Activated T-helper 2 cell treated with anti-CD3 and anti-CD28 coated beads, Interferon-gamma antibody, Interleukin-2, Interleukin-4, amounts not matched to agents 10 μg/mL and 5 μg/mL and 100 μg/mL, durations not matched to agents 14 hours and 24 hours and 36 hours (primary cell): ENCODE results near the gene GUCA2B. TPM values are rescaled to one million over a fixed set of nuclear protein-coding genes. Genes with fewer than 3 reads are reported as not detected.

Source experiments
- DNase-seq: peaks from one replicate; pipeline ENCODE4 v3.0.0; 2021; ENCODE audit warnings: low spot score
- H3K27ac Mint-ChIP-seq: one replicate; pipeline ENCODE4 v1.8.0; 2021; ENCODE audit warnings: mixed read lengths
- H3K27me3 Mint-ChIP-seq: one replicate; pipeline ENCODE4 v1.8.0; 2021; ENCODE audit warnings: low read depth, mixed read lengths
- H3K36me3 Mint-ChIP-seq: one replicate; pipeline ENCODE4 v1.8.0; 2021; ENCODE audit warnings: low read depth, mixed read lengths
- H3K4me1 Mint-ChIP-seq: one replicate; pipeline ENCODE4 v1.8.0; 2021; ENCODE audit warnings: low read depth, mixed read lengths
- H3K4me3 Mint-ChIP-seq: one replicate; pipeline ENCODE4 v1.8.0; 2021; ENCODE audit warnings: low read depth, mild to moderate bottlenecking, moderate library complexity, mixed read lengths
- H3K9me3 Mint-ChIP-seq: one replicate; pipeline ENCODE4 v1.8.0; 2021; ENCODE audit warnings: mixed read lengths
- intact Hi-C: fragments of 100-400 bp; cut with micrococcal nuclease; formaldehyde crosslinking; loops from one replicate; pipeline ENCODE4 v1.15.1; 2023
- total RNA-seq: library from RNA; stranded (reverse); gene quantifications from 2 replicates; pipeline ENCODE4 v1.2.3, GENCODE V29; 2022

Gene GUCA2B
- total RNA-seq, 1 donor from 2014 or later: not detected

DNA sequence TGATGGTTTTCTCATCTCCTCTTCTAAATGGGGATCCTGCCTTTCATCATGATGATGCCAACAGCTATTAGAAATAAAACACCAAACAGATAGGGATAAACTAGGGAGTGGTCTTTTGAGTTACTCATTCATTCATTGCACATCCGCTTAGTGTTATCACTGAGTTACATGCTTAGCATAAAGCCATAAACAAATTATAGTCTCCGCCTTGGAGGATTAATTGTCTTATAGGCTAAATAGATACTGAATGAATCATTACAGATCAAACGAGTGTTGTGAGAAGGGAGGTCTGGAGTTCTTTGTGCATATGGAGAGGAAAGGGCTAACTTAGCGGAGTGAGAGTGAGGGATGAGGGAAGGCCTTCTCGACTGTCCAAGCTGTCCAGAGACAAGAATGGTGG lies 19.8 kb upstream of the GUCA2B start:
- Mint-ChIP-seq H3K4me1 (no peaks in the 10 kb centered on the region), H3K27ac (no peak overlapping the region), H3K9me3 (no peaks in the 10 kb centered on the region), H3K4me3 (no peak overlapping the region), H3K27me3 (peaks cover 9% of the 10 kb centered on the region), H3K36me3 (no peaks in the 10 kb centered on the region)
- DNase-seq: no peak
- intact Hi-C loops: no loop called here

DNA sequence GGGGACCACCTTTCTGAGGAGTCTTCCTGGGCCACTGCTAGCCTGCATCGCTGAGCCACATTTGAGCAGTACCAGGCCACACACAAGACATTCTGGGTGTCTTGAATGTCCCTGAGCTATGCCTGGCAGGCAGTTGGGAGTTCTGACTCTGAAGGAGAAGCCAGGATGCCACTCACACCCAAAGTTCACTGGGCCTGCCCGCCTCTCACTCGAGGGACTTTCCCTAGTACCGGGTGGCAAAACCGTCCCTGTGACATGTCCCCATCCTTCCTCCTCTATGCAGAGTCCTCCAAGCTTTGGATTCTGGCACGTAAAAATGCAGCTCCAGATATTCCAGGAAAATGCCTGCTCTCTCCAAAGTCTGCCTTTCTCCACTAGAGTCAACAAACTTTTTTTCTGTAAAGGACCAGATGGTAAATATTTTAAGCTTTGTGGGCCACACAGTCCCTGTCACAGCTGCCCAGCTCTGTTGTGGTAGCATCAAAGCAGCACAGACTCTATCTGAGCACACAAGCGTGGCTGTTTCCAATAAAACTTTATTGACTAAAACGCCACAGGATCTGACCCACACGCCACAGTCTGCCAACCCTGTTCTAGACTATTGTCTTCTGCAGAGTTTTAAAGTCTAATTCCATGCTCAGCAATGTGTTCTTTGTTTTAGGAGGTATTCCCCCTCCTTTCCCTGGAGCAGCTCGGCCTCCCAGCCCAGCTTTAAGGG lies 19.2 kb upstream of the GUCA2B start:
- H3K27ac Mint-ChIP-seq: no peak overlapping the region
- H3K27me3 Mint-ChIP-seq: peaks cover 8% of the 10 kb centered on the region
- no peaks in the 10 kb centered on the region for H3K4me1 Mint-ChIP-seq
- intact Hi-C loops: no loop called here
- H3K9me3 Mint-ChIP-seq: no peaks in the 10 kb centered on the region
- no peaks in the 10 kb centered on the region for H3K36me3 Mint-ChIP-seq
- H3K4me3 Mint-ChIP-seq: no peak overlapping the region
- DNase-seq: no peak

DNA sequence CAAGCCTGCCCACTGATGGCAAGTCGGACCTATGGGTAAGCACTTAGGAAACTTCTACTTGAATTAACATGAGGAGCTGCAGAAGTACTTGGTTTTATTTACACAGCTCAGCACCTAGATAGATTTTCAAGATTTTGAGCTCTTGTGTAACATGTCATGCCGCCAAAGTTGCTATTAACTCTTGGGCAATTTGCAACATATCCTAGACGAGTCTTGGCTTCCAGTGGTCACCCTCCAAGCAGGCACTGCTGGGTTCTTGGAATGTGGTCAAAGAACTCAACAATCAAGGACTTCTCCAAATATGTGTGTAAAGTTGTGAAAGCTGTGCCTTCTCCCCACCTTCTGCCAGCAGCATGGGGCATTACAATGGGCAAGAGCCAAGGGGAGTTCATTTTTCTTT lies 17.8 kb upstream of the GUCA2B start:
- no peaks in the 10 kb centered on the region for H3K9me3 Mint-ChIP-seq
- DNase-seq: no peak
- H3K36me3 Mint-ChIP-seq: no peaks in the 10 kb centered on the region
- no peak overlapping the region for H3K27ac Mint-ChIP-seq
- H3K27me3 Mint-ChIP-seq: peaks cover 4% of the 10 kb centered on the region
- intact Hi-C loops: no loop called here
- no peaks in the 10 kb centered on the region for H3K4me1 Mint-ChIP-seq
- H3K4me3 Mint-ChIP-seq: no peak overlapping the region

DNA sequence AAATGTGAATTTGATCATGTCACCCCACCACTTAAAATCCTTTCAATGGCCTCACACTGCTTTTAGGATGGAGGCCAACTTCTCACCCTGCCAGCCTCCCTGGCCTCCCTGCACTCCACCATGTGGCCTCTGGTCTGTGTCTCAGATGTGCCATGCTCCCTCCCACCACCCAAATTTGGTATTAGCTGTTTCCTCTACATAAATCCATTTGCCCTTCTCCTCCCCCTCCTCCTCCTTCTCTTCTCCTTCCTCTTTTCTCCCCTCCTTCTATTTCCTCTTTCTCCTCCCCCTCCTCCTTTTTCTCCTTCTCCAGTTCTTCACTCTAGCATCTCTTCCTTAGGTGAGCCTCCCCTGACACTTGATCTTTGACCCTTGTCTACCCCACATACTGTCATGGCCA lies 16.7 kb upstream of the GUCA2B start:
- H3K4me3 Mint-ChIP-seq: no peak overlapping the region
- H3K36me3 Mint-ChIP-seq: no peaks in the 10 kb centered on the region
- no peaks in the 10 kb centered on the region for H3K9me3 Mint-ChIP-seq
- no peak overlapping the region for H3K27ac Mint-ChIP-seq
- peaks cover 4% of the 10 kb centered on the region for H3K27me3 Mint-ChIP-seq
- H3K4me1 Mint-ChIP-seq: no peaks in the 10 kb centered on the region
- intact Hi-C loops: no loop called here
- DNase-seq: no peak

DNA sequence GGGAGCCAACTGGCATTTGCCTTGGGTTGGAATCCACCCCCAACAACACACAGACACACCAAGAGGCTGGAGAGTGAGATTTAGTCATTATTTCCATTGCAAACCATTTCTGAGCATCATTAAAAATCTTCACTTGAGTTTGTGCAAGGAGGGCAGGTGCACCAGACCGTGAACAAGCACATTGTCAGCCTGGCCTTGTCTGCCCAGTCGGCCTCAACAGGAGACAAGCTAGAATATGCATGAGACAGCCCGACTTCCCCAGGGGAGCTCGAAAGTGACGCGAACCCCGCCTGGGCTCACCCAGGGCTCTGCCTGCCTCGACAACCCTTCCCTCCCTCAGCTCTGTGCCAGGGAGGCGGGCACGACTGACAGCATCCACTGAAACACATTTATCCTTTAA lies 15.4 kb upstream of the GUCA2B start:
- peaks cover 7% of the 10 kb centered on the region for H3K27me3 Mint-ChIP-seq
- no peak overlapping the region for H3K27ac Mint-ChIP-seq
- H3K4me3 Mint-ChIP-seq: no peak overlapping the region
- no peak for DNase-seq
- no peaks in the 10 kb centered on the region for H3K9me3 Mint-ChIP-seq
- intact Hi-C loops: no loop called here
- no peaks in the 10 kb centered on the region for H3K36me3 Mint-ChIP-seq
- no peaks in the 10 kb centered on the region for H3K4me1 Mint-ChIP-seq

DNA sequence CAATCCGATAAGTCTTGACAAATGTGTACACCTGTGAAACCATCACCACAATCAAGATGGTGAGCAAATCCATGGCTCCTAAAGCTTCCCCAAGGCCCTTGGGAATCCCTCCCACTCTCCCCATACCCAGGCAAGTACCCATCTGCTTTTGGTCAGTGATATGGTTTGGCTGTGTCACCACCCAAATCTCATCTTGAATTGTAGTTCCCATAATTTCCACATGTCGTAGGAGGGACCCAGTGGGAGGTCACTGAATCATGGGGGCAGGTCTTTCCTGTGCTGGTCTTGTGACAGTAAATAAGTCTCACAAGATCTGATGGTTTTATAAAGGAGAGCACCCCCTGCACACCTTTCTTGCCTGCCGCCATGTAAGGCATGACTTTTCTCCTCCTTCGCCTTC lies 14.6 kb upstream of the GUCA2B start:
- DNase-seq: no peak
- H3K4me1 Mint-ChIP-seq: peaks cover 5% of the 10 kb centered on the region
- peaks cover 7% of the 10 kb centered on the region for H3K27me3 Mint-ChIP-seq
- H3K27ac Mint-ChIP-seq: no peak overlapping the region
- no peaks in the 10 kb centered on the region for H3K9me3 Mint-ChIP-seq
- no peaks in the 10 kb centered on the region for H3K36me3 Mint-ChIP-seq
- no peak overlapping the region for H3K4me3 Mint-ChIP-seq
- intact Hi-C loops: no loop called here

DNA sequence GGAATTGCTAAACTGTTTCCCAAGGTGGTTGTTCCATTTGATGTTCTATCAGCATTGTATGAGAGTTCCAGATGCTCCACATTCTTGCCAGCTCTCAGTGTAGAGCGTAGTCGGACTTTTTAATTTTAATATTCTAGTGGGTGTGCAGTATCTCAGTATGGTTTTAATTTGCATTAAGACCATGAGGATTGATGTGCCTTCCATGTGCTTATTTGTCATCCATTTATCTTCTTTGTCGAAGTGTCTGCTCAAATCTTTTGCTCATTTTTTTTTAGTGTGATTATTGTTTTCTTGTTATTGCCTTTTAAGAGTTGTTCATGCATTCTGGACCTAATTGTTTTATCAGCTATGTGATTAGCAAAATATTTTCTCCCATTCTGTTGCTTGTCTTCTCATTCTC lies 13.8 kb upstream of the GUCA2B start:
- intact Hi-C loops: no loop called here
- Mint-ChIP-seq H3K27ac (no peak overlapping the region), H3K36me3 (no peaks in the 10 kb centered on the region), H3K4me1 (peaks cover 5% of the 10 kb centered on the region), H3K9me3 (no peaks in the 10 kb centered on the region), H3K4me3 (no peak overlapping the region), H3K27me3 (peaks cover 7% of the 10 kb centered on the region)
- DNase-seq: no peak

DNA sequence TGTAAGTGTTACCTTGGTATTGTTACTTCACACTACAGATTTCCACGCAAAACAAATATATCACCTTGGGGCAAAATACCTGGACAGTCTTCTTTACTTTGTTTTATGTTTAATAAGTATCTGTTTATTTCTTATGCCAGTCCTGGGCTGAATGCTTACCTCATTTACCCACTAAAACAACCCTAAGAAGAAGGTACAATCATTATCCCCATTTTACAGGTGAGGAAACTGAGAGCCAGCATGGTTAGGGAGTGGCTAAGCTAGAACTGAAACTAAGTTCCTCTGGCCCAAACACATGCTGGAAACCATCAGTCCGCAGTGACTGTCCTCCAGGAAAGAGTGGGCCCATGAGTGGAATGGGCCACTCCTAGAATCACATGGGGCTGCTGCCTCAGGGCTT lies 13.0 kb upstream of the GUCA2B start:
- DNase-seq: no peak
- Mint-ChIP-seq H3K4me1 (peaks cover 5% of the 10 kb centered on the region), H3K9me3 (no peaks in the 10 kb centered on the region), H3K4me3 (no peak overlapping the region), H3K27me3 (peaks cover 7% of the 10 kb centered on the region), H3K27ac (no peak overlapping the region), H3K36me3 (no peaks in the 10 kb centered on the region)
- intact Hi-C loops: no loop called here

DNA sequence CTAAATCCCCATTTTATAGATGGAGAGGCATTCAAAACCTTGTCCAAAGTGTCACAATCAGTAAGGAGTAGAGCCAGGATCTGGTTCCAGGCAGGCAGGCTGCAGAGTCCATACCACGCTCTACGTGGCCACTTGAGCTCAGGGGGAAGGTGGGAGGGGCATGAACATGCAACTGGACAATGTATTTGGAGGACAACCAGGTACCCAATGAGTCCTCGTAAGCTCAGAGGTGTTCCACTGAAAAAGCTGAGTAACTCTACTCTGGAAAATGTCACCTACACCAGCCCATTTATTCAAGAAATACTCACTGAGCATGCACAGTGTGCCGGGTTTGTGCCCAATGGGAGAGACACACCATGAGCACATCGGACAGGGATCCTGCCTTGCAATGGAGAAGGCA lies 11.2 kb upstream of the GUCA2B start:
- Mint-ChIP-seq H3K36me3 (no peaks in the 10 kb centered on the region), H3K27me3 (peaks cover 5% of the 10 kb centered on the region), H3K4me1 (peaks cover 5% of the 10 kb centered on the region), H3K4me3 (no peak overlapping the region), H3K9me3 (no peaks in the 10 kb centered on the region), H3K27ac (no peak overlapping the region)
- intact Hi-C loops: no loop called here
- DNase-seq: no peak

DNA sequence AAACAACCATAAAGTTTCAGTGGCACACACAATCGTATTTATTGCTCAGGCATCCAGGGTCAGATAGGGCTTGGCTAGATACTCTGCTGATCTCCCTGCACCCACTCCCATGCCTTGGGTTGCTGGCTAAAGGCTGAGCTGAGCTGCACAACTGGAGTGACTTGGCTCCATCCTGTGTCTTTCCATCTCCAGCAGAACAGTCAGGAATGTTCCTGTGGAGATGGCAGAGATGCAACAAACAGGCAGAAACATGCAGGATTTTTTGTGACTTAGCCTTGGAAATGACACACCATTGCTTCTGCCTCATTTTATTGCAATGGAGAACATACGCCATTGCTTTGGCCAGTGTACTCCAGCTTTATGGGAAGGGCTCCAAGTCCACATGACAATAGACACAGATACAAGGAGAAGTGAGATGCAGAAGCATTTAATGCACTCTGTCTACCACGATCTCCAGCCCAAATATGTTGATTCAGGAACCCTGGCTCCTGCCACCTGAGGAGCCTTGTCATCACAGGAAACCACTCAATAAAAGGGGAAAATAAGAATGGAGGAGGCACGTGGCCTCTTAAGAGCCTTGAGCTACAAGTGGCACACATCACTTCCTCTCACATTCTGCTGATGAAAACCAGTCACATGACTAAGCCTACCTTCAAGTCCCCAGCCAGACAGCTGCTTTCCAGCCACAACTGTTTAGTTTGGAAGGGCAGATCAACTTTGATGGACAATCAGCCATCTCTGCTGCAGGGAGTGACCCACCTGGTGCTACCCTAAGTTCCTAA lies 10.1 kb upstream of the GUCA2B start:
- peaks cover 5% of the 10 kb centered on the region for H3K27me3 Mint-ChIP-seq
- DNase-seq: no peak
- no peak overlapping the region for H3K4me3 Mint-ChIP-seq
- peaks cover 5% of the 10 kb centered on the region for H3K4me1 Mint-ChIP-seq
- no peaks in the 10 kb centered on the region for H3K9me3 Mint-ChIP-seq
- no peaks in the 10 kb centered on the region for H3K36me3 Mint-ChIP-seq
- H3K27ac Mint-ChIP-seq: no peak overlapping the region
- intact Hi-C loops: no loop called here

DNA sequence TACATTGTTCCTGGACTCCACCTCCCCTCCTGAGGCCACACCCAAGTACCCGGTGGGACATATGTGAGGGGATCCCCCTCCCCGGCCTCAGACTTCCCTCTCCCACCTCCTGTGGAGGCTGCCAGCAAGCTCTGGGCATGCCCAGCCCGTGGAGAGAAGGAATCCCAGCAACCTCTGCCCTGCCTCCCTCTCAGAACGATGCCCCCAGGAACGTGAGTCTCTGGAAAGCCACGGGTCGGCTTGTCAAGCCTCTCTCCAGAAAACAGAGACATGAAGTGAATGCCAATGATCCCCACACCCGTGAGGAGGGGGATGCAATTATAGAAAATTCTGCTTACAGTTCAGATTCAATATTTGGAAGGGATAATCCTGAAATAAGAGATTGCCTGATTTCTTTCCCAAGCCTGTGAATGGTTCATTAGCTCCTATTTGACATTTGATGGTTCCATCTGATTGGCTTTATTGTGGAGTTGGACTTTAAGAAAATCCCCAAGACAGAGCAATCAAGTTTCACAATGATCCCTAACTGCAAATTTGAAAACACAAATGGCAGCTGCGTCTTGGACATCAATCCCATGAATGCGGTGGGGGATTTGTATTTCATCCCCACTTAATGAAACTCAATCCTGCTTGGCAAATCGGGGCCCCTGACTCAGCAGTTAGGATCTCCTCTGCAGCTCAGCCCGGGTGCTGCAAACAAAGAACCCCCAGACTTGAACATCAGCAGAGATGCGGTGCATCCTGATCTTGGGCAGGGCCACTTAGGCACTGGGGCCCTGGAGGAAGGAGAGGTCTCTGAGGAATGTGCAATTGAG lies 9.1 kb upstream of the GUCA2B start:
- Mint-ChIP-seq H3K9me3 (no peaks in the 10 kb centered on the region), H3K4me3 (no peak overlapping the region), H3K4me1 (peaks cover 5% of the 10 kb centered on the region), H3K36me3 (no peaks in the 10 kb centered on the region), H3K27ac (no peak overlapping the region), H3K27me3 (peaks cover 4% of the 10 kb centered on the region)
- DNase-seq: no peak
- intact Hi-C loops: no loop called here

DNA sequence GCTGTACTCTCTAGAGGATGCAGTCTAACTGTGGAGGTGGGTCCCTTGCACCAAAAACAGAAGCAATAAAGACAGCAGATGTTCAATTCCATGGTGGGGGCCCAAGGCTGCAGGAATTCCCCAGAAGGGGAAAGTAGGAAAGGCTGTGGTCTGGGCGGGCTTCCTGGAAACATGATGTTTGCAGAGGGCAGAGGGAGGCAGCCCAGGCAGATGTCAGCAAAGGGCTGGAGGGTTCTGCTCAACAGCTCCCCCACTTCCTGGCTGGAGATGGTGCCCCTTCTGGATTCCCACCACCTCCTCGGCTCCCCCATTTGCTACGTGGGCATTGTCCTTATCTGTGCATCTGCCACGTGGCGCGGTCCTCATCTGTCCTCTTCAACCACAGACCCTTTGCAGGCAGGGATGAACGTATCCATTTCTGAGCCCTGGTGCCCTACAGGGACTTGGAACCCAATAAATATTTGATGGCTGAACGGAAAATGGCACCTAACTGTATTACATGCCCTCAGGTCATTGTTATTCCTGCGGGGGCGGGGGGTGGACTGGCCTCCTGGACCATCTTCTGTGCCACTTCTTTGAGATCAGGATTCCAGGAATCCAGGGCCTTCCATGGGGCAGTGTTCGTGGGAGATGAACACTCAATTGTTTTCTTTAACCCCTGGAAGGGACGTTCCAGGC lies 8.4 kb upstream of the GUCA2B start:
- H3K36me3 Mint-ChIP-seq: no peaks in the 10 kb centered on the region
- no peak overlapping the region for H3K27ac Mint-ChIP-seq
- H3K4me3 Mint-ChIP-seq: no peak overlapping the region
- DNase-seq: no peak
- H3K27me3 Mint-ChIP-seq: peaks cover 4% of the 10 kb centered on the region
- intact Hi-C loops: no loop called here
- peaks cover 5% of the 10 kb centered on the region for H3K4me1 Mint-ChIP-seq
- H3K9me3 Mint-ChIP-seq: no peaks in the 10 kb centered on the region
